GM12878 (cell line): Measurements from ENCODE around the gene GOLGA6D. TPM values are rescaled to one million over a fixed set of nuclear protein-coding genes. Genes with fewer than 3 reads are reported as not detected.
"Not testable (repeated sequence)": the region's sequence is repeated elsewhere in the genome, so short reads cannot be mapped to it uniquely, and the experiment has no call there.

Experiments used
- ATAC-seq: fragments of 200-7000 bp; cut with Tn5 transposase; 3 replicates; pipeline ENCODE4 v1.9.1; 2020; ENCODE audit warnings: mild to moderate bottlenecking, moderate library complexity
- BruUV-seq: library from RNA; stranded (reverse); fragments of 400-500 nt; replicated peaks from 2 replicates; lab custom pipeline; 2021; lab: Mats Ljungman, UMichigan
- CTCF ChIA-PET: fragments of 300-600 bp; sonication (Branson Sonifier 250); formaldehyde crosslinking; extraction: SDS; loops from one replicate; lab custom pipeline; 2021; ENCODE audit warnings: inconsistent platforms; lab: Yijun Ruan, JAX
- POLR2A ChIA-PET: fragments of 350-600 bp; formaldehyde crosslinking; extraction: SDS; loops from one replicate; lab custom pipeline; 2021; ENCODE audit warnings: inconsistent platforms; lab: Charles Lee
- RAD21 ChIA-PET: fragments of 300-600 bp; sonication (Branson Sonifier 250); formaldehyde crosslinking; loops from one replicate; lab custom pipeline; 2023; ENCODE audit warnings: antibody characterized with exemption; ENCODE audit not compliant: unreplicated experiment; lab: Charles Lee
- SMC1A ChIA-PET: fragments of 300-600 bp; sonication (Branson Sonifier 250); formaldehyde crosslinking; loops from one replicate; lab custom pipeline; 2023; ENCODE audit not compliant: unreplicated experiment, uncharacterized antibody; lab: Charles Lee
- DNase-seq: peaks from one replicate; pipeline ENCODE4 v3.0.0-alpha.2; 2011; ENCODE audit warnings: low read depth, low spot score
- FAIRE-seq: peaks from 3 replicates; lab custom pipeline; 2011; peaks lifted over from hg19 to GRCh38; lab: Jason Lieb, UNC
- H2AFZ ChIP-seq: 2 replicates; pipeline ENCODE4 v1.6.0; 2011; ENCODE audit warnings: low read depth, low read length, control low read depth; ENCODE audit not compliant: control insufficient read depth
- H3K27ac ChIP-seq: 2 replicates; pipeline ENCODE4 v1.5.1; 2011; ENCODE audit warnings: control low read depth; ENCODE audit not compliant: control insufficient read depth, insufficient read depth
- H3K27me3 ChIP-seq, 2 experiments: replicated peaks in 1 of 2; 2 replicates each; pipeline versions ENCODE4 v1.6.0 to v1.6.1; 2011; ENCODE audit warnings: low read length in 1 of 2; ENCODE audit not compliant: control insufficient read depth in 2 of 2, insufficient read depth in 2 of 2
- H3K36me3 ChIP-seq, 2 experiments: 2 replicates each; pipeline ENCODE4 v1.5.1; 2011; ENCODE audit warnings: low read length in 1 of 2; ENCODE audit not compliant: control insufficient read depth in 2 of 2, insufficient read depth in 2 of 2
- H3K4me1 ChIP-seq: 2 replicates; pipeline ENCODE4 v1.6.1; 2011; ENCODE audit warnings: mild to moderate bottlenecking, low read length, moderate library complexity, mixed read lengths; ENCODE audit not compliant: control insufficient read depth, insufficient read depth
- H3K4me2 ChIP-seq: 2 replicates; pipeline ENCODE4 v1.6.0; 2011; ENCODE audit warnings: control low read depth; ENCODE audit not compliant: control insufficient read depth, insufficient read depth
- H3K4me3 ChIP-seq: fragments of 200-600 bp; sonication (generic); 2 replicates; pipeline ENCODE4 v1.5.1; 2016
- H3K79me2 ChIP-seq: 2 replicates; pipeline ENCODE4 v1.6.0; 2011; ENCODE audit warnings: low read length; ENCODE audit not compliant: control insufficient read depth, insufficient read depth
- H3K9ac ChIP-seq: 2 replicates; pipeline ENCODE4 v1.8.0; 2011; ENCODE audit warnings: low read length, control low read depth, mixed read lengths; ENCODE audit not compliant: control insufficient read depth, insufficient read depth
- H3K9me3 ChIP-seq: replicated peaks from 3 replicates; pipeline ENCODE4 v1.5.1; 2011; ENCODE audit warnings: mild to moderate bottlenecking, low read length; ENCODE audit not compliant: control insufficient read depth, insufficient read depth
- H4K20me1 ChIP-seq: 2 replicates; pipeline ENCODE4 v1.6.0; 2011; ENCODE audit not compliant: control insufficient read depth, insufficient read depth
- WGBS: methylation state at CpG from one replicate; pipeline ENCODE4 v1.1.6; 2016; ENCODE audit warnings: low lambda C conversion rate; ENCODE audit not compliant: insufficient replicate concordance, insufficient coverage; ENCODE audit errors: missing lambda C conversion rate; 5-methylcytosine and 5-hydroxymethylcytosine counted together
- in situ Hi-C: fragments of 300-500 bp; cut with MboI; formaldehyde crosslinking; loops from 9 replicates; pipeline ENCODE4 v1.14.3; 2018; ENCODE audit warnings: mixed read lengths
- intact Hi-C: fragments of 100-400 bp; cut with micrococcal nuclease; formaldehyde crosslinking; loops from one replicate; pipeline ENCODE4 v1.14.2; 2022; ENCODE audit not compliant: unreplicated experiment
- polyA plus RNA-seq, 11 experiments: library from polyadenylated mRNA; depleted of rRNA in 4 of 11; unstranded in 6 of 11; stranded (reverse) in 5 of 11; fragments of >200 nt; fragmentation: Nextera tagmentation in 4 of 11; fragmentation: Illumina TruSeq in 1 of 11; extraction: Ambion mirVana in 4 of 11; extraction: Trizol in 1 of 11; gene quantifications; 1 replicate in 1 of 11; 2 replicates in 10 of 11; pipeline versions ENCODE4 v1.2.1 to v1.2.3, GENCODE V29; 2011 to 2016; ENCODE audit warnings: inconsistent platforms in 2 of 11, missing spikeins in 2 of 11, low read depth in 1 of 11
- total RNA-seq, 4 experiments: library from RNA; depleted of rRNA in 3 of 4; stranded (reverse); fragments of >200 nt in 3 of 4; fragmentation: Illumina TruSeq in 1 of 4; extraction: Trizol in 1 of 4; gene quantifications; 2 replicates each; pipeline versions ENCODE4 v1.2.1 to v1.2.3, GENCODE V29; 2013 to 2021
- TF ChIP-seq, protein P1 (sequence below), 3 experiments: IDR thresholded peaks in 2 of 3; conservative IDR thresholded peaks in 1 of 3; 2 replicates each; pipeline ENCODE4 v1.5.1; 2011; ENCODE audit warnings: low read depth in 3 of 3, low read length in 3 of 3, mild to moderate bottlenecking in 3 of 3, control low read depth in 2 of 3, moderate library complexity in 2 of 3, inconsistent platforms in 1 of 3, mixed read lengths in 1 of 3; ENCODE audit not compliant: control insufficient read depth in 2 of 3, insufficient read depth in 1 of 3; ENCODE audit errors: extremely low read depth in 1 of 3

GOLGA6D gene
- total and polyA plus RNA-seq, 10 of the 15 experiments (the other 5 are each of a cell fraction or from before 2014, with no cell fraction given): not detected

DNA sequence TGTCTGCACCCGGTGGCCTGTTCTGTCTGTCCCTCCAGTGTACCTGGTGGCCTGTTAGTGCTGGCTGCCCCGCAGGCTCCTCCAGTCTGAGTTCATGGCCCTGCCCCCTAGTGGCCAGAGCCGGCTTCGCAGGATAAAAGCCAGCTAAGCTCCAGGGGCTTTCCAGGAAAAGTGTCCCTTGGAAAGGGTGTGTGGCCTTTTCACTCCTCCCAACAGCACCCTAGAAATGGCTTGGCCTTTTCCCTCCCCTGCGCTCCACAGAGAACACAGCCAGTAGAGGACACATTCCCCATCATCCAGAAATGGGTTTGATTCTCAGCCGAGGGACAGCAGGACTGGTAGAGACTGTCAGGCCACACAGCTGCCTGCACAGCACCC, 16.7 kb downstream of the GOLGA6D start:
- H3K9ac ChIP-seq, H3K79me2 ChIP-seq, DNase-seq, H3K36me3 ChIP-seq, H3K27me3 ChIP-seq, POLR2A ChIA-PET, H3K4me3 ChIP-seq, H3K9me3 ChIP-seq, intact Hi-C loops, H4K20me1 ChIP-seq, H3K4me2 ChIP-seq, H3K4me1 ChIP-seq, BruUV-seq, in situ Hi-C loops, H3K27ac ChIP-seq, H2AFZ ChIP-seq: not testable (repeated sequence)
- FAIRE-seq (peak; percentile 84), ATAC-seq (peak; percentile 98)
- ChIA-PET SMC1A (interaction anchor here (1.2 kb wide), 1 partner anchor 270 kb away, joined by 3 read pairs; no protein-coding TSS in a partner anchor), RAD21 (interaction anchor here (0.7 kb wide), 1 partner anchor 269 kb away, joined by 3 read pairs; no protein-coding TSS in a partner anchor), CTCF (interaction anchor here (0.6 to 1.5 kb wide), 3 partner anchors 79 to 293 kb away, joined by 3 to 4 read pairs (median 4); no protein-coding TSS in a partner anchor)
- TF ChIP-seq, protein P1, sequence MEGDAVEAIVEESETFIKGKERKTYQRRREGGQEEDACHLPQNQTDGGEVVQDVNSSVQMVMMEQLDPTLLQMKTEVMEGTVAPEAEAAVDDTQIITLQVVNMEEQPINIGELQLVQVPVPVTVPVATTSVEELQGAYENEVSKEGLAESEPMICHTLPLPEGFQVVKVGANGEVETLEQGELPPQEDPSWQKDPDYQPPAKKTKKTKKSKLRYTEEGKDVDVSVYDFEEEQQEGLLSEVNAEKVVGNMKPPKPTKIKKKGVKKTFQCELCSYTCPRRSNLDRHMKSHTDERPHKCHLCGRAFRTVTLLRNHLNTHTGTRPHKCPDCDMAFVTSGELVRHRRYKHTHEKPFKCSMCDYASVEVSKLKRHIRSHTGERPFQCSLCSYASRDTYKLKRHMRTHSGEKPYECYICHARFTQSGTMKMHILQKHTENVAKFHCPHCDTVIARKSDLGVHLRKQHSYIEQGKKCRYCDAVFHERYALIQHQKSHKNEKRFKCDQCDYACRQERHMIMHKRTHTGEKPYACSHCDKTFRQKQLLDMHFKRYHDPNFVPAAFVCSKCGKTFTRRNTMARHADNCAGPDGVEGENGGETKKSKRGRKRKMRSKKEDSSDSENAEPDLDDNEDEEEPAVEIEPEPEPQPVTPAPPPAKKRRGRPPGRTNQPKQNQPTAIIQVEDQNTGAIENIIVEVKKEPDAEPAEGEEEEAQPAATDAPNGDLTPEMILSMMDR (IDR thresholded peaks at IDR 0.05 in 2 of 3, conservative IDR thresholded peaks at IDR 0.05 in 1 of 3; ENCODE audit: control insufficient read depth in 2 of 3, extremely low read depth in 1 of 3, insufficient read depth in 1 of 3, low read depth in 3 of 3, low read length in 3 of 3): peak; percentile 8 to 40 (median 37); a peak in 3 of 6 replicates
- WGBS: 12% methylated on average over 5 of the region's 6 CpGs

DNA sequence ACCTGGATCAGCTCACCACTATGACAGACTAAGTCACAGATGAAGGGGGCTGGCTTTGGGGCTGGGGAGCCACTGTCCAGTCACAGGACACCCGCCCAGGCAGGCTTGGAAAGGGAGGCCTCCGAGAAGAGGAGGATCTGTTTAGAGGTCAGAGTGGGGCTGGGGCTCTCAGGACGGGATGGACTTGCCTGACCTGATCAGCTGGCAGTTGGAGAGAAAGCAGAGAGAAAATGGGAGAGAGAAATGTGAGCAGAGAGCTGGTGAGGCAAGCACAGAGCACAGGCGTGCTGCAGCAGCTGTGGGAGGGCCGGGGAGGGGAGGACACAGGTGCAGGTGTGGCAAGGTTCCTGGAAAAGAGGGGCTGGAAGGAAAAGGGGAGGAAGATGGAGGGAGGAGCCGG, 17.4 kb downstream of the GOLGA6D start:
- POLR2A ChIA-PET, ATAC-seq, H3K9ac ChIP-seq, H3K4me3 ChIP-seq, FAIRE-seq, H4K20me1 ChIP-seq, H3K27me3 ChIP-seq, DNase-seq, BruUV-seq, H3K27ac ChIP-seq, H3K4me2 ChIP-seq, H3K36me3 ChIP-seq, H3K79me2 ChIP-seq, H2AFZ ChIP-seq, intact Hi-C loops, H3K4me1 ChIP-seq, RAD21 ChIA-PET, H3K9me3 ChIP-seq: not testable (repeated sequence)
- in situ Hi-C loops: loop anchor here (10.0 kb wide), 2 partner anchors 275 to 1235 kb away; partner anchors contain the start of gene PPCDC
- ChIA-PET SMC1A (interaction anchor here (1.2 kb wide), 1 partner anchor 271 kb away, joined by 3 read pairs; no protein-coding TSS in a partner anchor), CTCF (interaction anchor here (0.6 to 1.5 kb wide), 3 partner anchors 80 to 294 kb away, joined by 3 to 4 read pairs (median 4); no protein-coding TSS in a partner anchor)
- 10% methylated on average over 5 of the region's 6 CpGs for WGBS
